K562 (cell line): Measurements from ENCODE around the gene BSCL2. TPM values are rescaled to one million over a fixed set of nuclear protein-coding genes. Genes with fewer than 3 reads are reported as not detected.

Experiments used
- ARID3B ChIP-seq: fragments of 250-450 bp; sonication (Bioruptor Pico); IDR thresholded peaks from 2 replicates; pipeline ENCODE4 v1.4.0; 2020; ENCODE audit warnings: borderline replicate concordance
- CEBPG ChIP-seq, 3 experiments: fragments of 200-800 bp in 1 of 3; sonication (Bioruptor generic) in 1 of 3; sonication (generic) in 1 of 3; formaldehyde crosslinking in 1 of 3; IDR thresholded peaks in 2 of 3; conservative IDR thresholded peaks in 1 of 3; 2 replicates each; pipeline versions ENCODE4 v1.6.1 to v1.8.0; 2016 to 2022; ENCODE audit warnings: missing compliant biosample characterization in 2 of 3, missing genetic modification characterization in 2 of 3, mild to moderate bottlenecking in 1 of 3, missing genetic modification reagents in 1 of 3
- CTBP1 ChIP-seq: fragments of 450-650 bp; IDR thresholded peaks from 2 replicates; pipeline ENCODE4 v1.6.1; 2016; ENCODE audit warnings: borderline replicate concordance
- DIDO1 ChIP-seq: fragments of 450-650 bp; IDR thresholded peaks from 2 replicates; pipeline ENCODE4 v1.6.1; 2016; ENCODE audit warnings: low read depth, missing biosample characterization, missing genetic modification characterization
- ELF2 ChIP-seq: fragments of 250-450 bp; sonication (Bioruptor Pico); IDR thresholded peaks from 2 replicates; pipeline ENCODE4 v1.5.0; 2021; ENCODE audit warnings: mild to moderate bottlenecking
- GATAD2A ChIP-seq: fragments of 450-650 bp; IDR thresholded peaks from 2 replicates; pipeline ENCODE4 v1.6.1; 2017
- MXI1 ChIP-seq: IDR thresholded peaks from 2 replicates; pipeline ENCODE4 v1.6.1; 2011; ENCODE audit warnings: low read depth, mild to moderate bottlenecking, improper control_type of control experiment, low read length
- NFRKB ChIP-seq: fragments of 450-650 bp; IDR thresholded peaks from 2 replicates; pipeline ENCODE4 v1.6.1; 2016; ENCODE audit warnings: low read depth
- PCBP2 ChIP-seq: fragments of 200-400 bp; formaldehyde crosslinking; IDR thresholded peaks from 2 replicates; pipeline ENCODE4 v1.6.1; 2018; ENCODE audit warnings: low read length, low read depth, mild to moderate bottlenecking, moderate library complexity; ENCODE audit not compliant: poor library complexity, severe bottlenecking
- SAFB ChIP-seq: fragments of 200-400 bp; formaldehyde crosslinking; IDR thresholded peaks from 2 replicates; pipeline ENCODE4 v1.6.1; 2017; ENCODE audit warnings: low read depth, low read length, borderline replicate concordance
- SMARCA4 ChIP-seq: fragments of 450-650 bp; IDR thresholded peaks from 2 replicates; pipeline ENCODE4 v1.6.1; 2016
- SUPT5H ChIP-seq: fragments of 450-650 bp; IDR thresholded peaks from 2 replicates; pipeline ENCODE4 v1.6.1; 2016
- TAF15 ChIP-seq: fragments of 200-400 bp; formaldehyde crosslinking; IDR thresholded peaks from 2 replicates; pipeline ENCODE4 v1.6.1; 2017; ENCODE audit warnings: mild to moderate bottlenecking, low read depth, low read length, moderate library complexity
- TRIM25 ChIP-seq: fragments of 450-650 bp; IDR thresholded peaks from 2 replicates; pipeline ENCODE4 v1.7.0; 2016; ENCODE audit warnings: borderline replicate concordance
- ZNF274 ChIP-seq: IDR thresholded peaks from 2 replicates; pipeline ENCODE4 v1.6.1; 2011; ENCODE audit warnings: low read depth, mild to moderate bottlenecking, low read length, moderate library complexity, borderline replicate concordance
- ZNF431 ChIP-seq: sonication (generic); formaldehyde crosslinking; IDR thresholded peaks from 2 replicates; pipeline ENCODE4 v1.8.0; 2022; ENCODE audit warnings: mild to moderate bottlenecking, missing genetic modification reagents
- polyA plus RNA-seq, 8 experiments: library from polyadenylated mRNA; depleted of rRNA in 4 of 8; stranded (reverse) in 5 of 8; unstranded in 3 of 8; fragments of >200 nt; fragmentation: Nextera tagmentation in 2 of 8; fragmentation: Illumina TruSeq in 1 of 8; extraction: Ambion mirVana in 2 of 8; extraction: Trizol in 1 of 8; gene quantifications; 2 replicates each; pipeline versions ENCODE4 v1.2.1 to v1.2.3, GENCODE V29; 2011 to 2014; ENCODE audit warnings: inconsistent platforms in 1 of 8, missing spikeins in 1 of 8
- total RNA-seq, 7 experiments: library from RNA; depleted of rRNA in 6 of 7; stranded (reverse); fragments of >200 nt in 6 of 7; fragmentation: Illumina TruSeq in 2 of 7; extraction: Trizol in 2 of 7; gene quantifications; 2 replicates each; pipeline versions ENCODE4 v1.2.1 to v1.2.3, GENCODE V29; 2011 to 2021; ENCODE audit warnings: low replicate concordance in 1 of 7

Gene BSCL2
- total and polyA plus RNA-seq, 9 of the 15 experiments (the other 6 are each of a cell fraction or from before 2014, with no cell fraction given) = 18.9 to 51.7 (median 35.2) TPM

- no peak for TF ChIP-seq TRIM25
- 0 out of 2 replicates have a peak, but pooled peaks have one; percentile 39 for TF ChIP-seq MXI1
- no peak for TF ChIP-seq ARID3B (CRISPR knock-in tag)
- TF ChIP-seq CTBP1 = peak; percentile 25; the same call in 1 of the 2 replicates
- no peak for TF ChIP-seq PCBP2
- TF ChIP-seq SMARCA4 = peak; percentile 28; the same call in 1 of the 2 replicates
- no peak for TF ChIP-seq ZNF274
- peak; percentile 85 for TF ChIP-seq SUPT5H
- no peak for TF ChIP-seq CEBPG (CRISPR knock-in tag; IDR thresholded peaks at IDR 0.05)
- TF ChIP-seq CEBPG (tag; conservative IDR thresholded peaks at IDR 0.05 in 1 of 2, IDR thresholded peaks at IDR 0.05 in 1 of 2) = 0 out of 4 replicates have a peak, but pooled peaks of 1 of the 2 experiments have one; percentile 21
- TF ChIP-seq DIDO1 (tag) = peak; percentile 83
- TF ChIP-seq ZNF431 = no peak
- TF ChIP-seq NFRKB = peak; percentile 88; the same call in 1 of the 2 replicates
- TF ChIP-seq TAF15 = no peak
- TF ChIP-seq GATAD2A = 0 out of 2 replicates have a peak, but pooled peaks have one; percentile 56
- peak; percentile 90 for TF ChIP-seq ELF2 (CRISPR knock-in tag)
- no peak for TF ChIP-seq SAFB
Observed at GRCh38 chr11:62678770-62679696, 28.2 kb downstream of the BSCL2 start, which contains the start of gene UBXN1 (continued).
